ENCODE data around the gene PLPP1. TPM values are rescaled to one million over a fixed set of nuclear protein-coding genes. Genes with fewer than 3 reads are reported as not detected.

Gene PLPP1
- total and polyA plus RNA-seq, 2 of the 8 experiments (the other 6 are each of a cell fraction or from before 2014, with no cell fraction given) = 43.7 to 91.3 TPM

DNA sequence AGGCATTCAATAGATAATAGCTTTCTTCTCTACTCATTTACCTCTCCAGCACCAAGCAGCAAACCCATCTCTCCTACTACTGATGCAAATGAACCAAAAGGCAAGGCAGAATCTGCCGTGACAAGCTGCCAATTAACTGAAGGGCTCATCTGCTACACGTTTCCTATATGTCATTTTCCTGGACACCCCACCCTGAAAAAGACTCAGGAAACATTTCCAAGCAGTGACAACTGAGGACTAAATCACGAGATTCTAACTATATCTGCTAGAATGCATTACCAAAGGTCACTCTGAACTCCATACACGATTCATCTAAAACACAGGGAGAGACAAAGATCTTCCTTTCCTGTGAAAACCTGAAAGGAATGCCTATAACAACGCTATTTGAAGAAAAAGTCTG, 12.9 kb downstream of the PLPP1 start:
- Histone ChIP-seq H4K5ac (ENCODE audit: insufficient read length, low read depth, low read length) (no peak overlapping the region), H2AK5ac (ENCODE audit: low read depth, low read length) (no peak overlapping the region), H2AFZ (ENCODE audit: low read length) (no peak overlapping the region), H3K23me2 (ENCODE audit: low read depth, low read length) (no peaks in the 10 kb centered on the region), H2BK120ac (replicated peaks; ENCODE audit: low read depth, low read length) (no peak overlapping the region), H3K9ac (replicated peaks in 1 of 4; ENCODE audit: extremely low read depth in 1 of 4, low read depth in 3 of 4, low read length in 3 of 4) (no peak overlapping the region), H3K4me2 (ENCODE audit: insufficient read depth in 1 of 2, low read depth in 2 of 2, low read length in 2 of 2) (no peak overlapping the region), H3K23ac (ENCODE audit: insufficient read length) (no peak overlapping the region), H2BK5ac (ENCODE audit: low read depth, low read length) (no peak overlapping the region), H3K4ac (replicated peaks; ENCODE audit: insufficient read length, low read depth, low read length) (no peak overlapping the region), H3K4me1 (replicated peaks in 1 of 4; ENCODE audit: control insufficient read depth in 3 of 4, insufficient read depth in 4 of 4, low read length in 3 of 4) (peaks cover 0 to 7% (median 1%) of the 10 kb centered on the region in 4 experiments; a peak in 2 of 7 replicates), H4K91ac (replicated peaks; ENCODE audit: insufficient read length, low read length) (no peak overlapping the region), H3K79me2 (ENCODE audit: control insufficient read depth in 1 of 2, insufficient read depth in 2 of 2, low read length in 2 of 2) (peaks cover 5 to 97% of the 10 kb centered on the region in 2 experiments; a peak in 3 of 4 replicates), H3K56ac (replicated peaks; ENCODE audit: insufficient read length, low read depth, low read length) (no peak overlapping the region), H3K9me3 (ENCODE audit: insufficient read depth in 2 of 2, low read depth in 1 of 2, low read length in 1 of 2) (no peaks in the 10 kb centered on the region), H3K14ac (ENCODE audit: insufficient read length) (no peak overlapping the region), H3K4me3 (ENCODE audit: extremely low read depth in 1 of 4, insufficient read depth in 2 of 4, low read depth in 3 of 4, low read length in 4 of 4) (no peak overlapping the region), H4K8ac (ENCODE audit: extremely low read depth, insufficient read depth, low read length) (no peak overlapping the region), H3K27ac (ENCODE audit: low read depth, low read length) (no peak overlapping the region), H4K20me1 (replicated peaks in 1 of 2; ENCODE audit: control insufficient read depth in 1 of 2, insufficient read depth in 2 of 2, low read length in 2 of 2) (peaks cover 0 to 7% of the 10 kb centered on the region in 2 experiments), H2BK12ac (ENCODE audit: low read depth, low read length) (no peak overlapping the region), H2BK20ac (ENCODE audit: low read length) (no peak overlapping the region), H3K36me3 (ENCODE audit: control insufficient read depth in 2 of 4, insufficient read depth in 4 of 4, low read length in 3 of 4) (peaks cover 0 to 5% (median 0%) of the 10 kb centered on the region in 4 experiments; a peak in 1 of 8 replicates), H3K27me3 (replicated peaks in 1 of 4; ENCODE audit: control insufficient read depth in 3 of 4, extremely low read depth in 1 of 4, insufficient read depth in 3 of 4, low read length in 3 of 4) (no peaks in the 10 kb centered on the region), H3K79me1 (ENCODE audit: low read depth, low read length) (no peaks in the 10 kb centered on the region; the same call in 1 of the 2 replicates), H3K18ac (ENCODE audit: extremely low read depth, low read length) (no peak overlapping the region), H2BK15ac (ENCODE audit: low read length) (no peak overlapping the region)
- POLR2A ChIA-PET (ENCODE audit: partially characterized antibody) = interaction anchor here (0.7 to 1.2 kb wide), 3 partner anchors 9 to 12 kb away, joined by 3 to 5 read pairs (median 4); no protein-coding TSS in a partner anchor
- DNase-seq (ENCODE audit: low read depth in 1 of 2, low spot score in 2 of 2) = no peak
- no peak for FAIRE-seq
- 83% methylated on average over 5 of the region's 5 CpGs; no CpG with 5 or more reads in 1 of the 2 experiments for WGBS, 2 experiments (ENCODE audit: extremely low coverage in 1 of 2, insufficient coverage in 1 of 2, insufficient read length in 1 of 2, insufficient replicate concordance in 2 of 2, low coverage in 1 of 2, low lambda C conversion rate in 2 of 2, missing lambda C conversion rate in 1 of 2)
- CTCF ChIA-PET (ENCODE audit: partially characterized antibody) = no interaction called here
- no peak for TF ChIP-seq GABPA (IDR thresholded peaks at IDR 0.05; ENCODE audit: borderline replicate concordance, insufficient read depth, low read length)
- no peak for TF ChIP-seq YY1 (IDR thresholded peaks at IDR 0.05; ENCODE audit: low read depth, low read length)
- no peak for TF ChIP-seq SP4 (IDR thresholded peaks at IDR 0.05; ENCODE audit: low read length)
- no peak for TF ChIP-seq SAP30 (IDR thresholded peaks at IDR 0.05; ENCODE audit: insufficient read depth, insufficient replicate concordance, low read length)
- no peak for TF ChIP-seq SP2 (IDR thresholded peaks at IDR 0.05; ENCODE audit: low read length)
- TF ChIP-seq SRF (IDR thresholded peaks at IDR 0.05; ENCODE audit: low read depth, low read length) = no peak
- TF ChIP-seq EP300 (IDR thresholded peaks at IDR 0.05; ENCODE audit: borderline replicate concordance in 1 of 2, low read depth in 2 of 2, low read length in 2 of 2) = no peak

Measured in H1 (cell line).